ENCODE measurements around the gene KRT17.

- no peak for TF ChIP-seq CTCF (IDR thresholded peaks at IDR 0.05; ENCODE audit: borderline replicate concordance, extremely low read depth, low read length, poor library complexity, severe bottlenecking)
- no peak for TF ChIP-seq EZH2 (IDR thresholded peaks at IDR 0.05; ENCODE audit: borderline replicate concordance, low read depth, low read length, severe bottlenecking)
Observed at GRCh38 chr17:41631898-41632285, 7.5 kb upstream of the KRT17 start.
